ENCODE data around the gene ID4. TPM values are rescaled to one million over a fixed set of nuclear protein-coding genes. Genes with fewer than 3 reads are reported as not detected.

The ID4 gene
- polyA plus RNA-seq (2013, experiment 1 of 2) = 46.9 TPM
- 38.6 TPM for polyA plus RNA-seq (2013, experiment 2 of 2)

DNA sequence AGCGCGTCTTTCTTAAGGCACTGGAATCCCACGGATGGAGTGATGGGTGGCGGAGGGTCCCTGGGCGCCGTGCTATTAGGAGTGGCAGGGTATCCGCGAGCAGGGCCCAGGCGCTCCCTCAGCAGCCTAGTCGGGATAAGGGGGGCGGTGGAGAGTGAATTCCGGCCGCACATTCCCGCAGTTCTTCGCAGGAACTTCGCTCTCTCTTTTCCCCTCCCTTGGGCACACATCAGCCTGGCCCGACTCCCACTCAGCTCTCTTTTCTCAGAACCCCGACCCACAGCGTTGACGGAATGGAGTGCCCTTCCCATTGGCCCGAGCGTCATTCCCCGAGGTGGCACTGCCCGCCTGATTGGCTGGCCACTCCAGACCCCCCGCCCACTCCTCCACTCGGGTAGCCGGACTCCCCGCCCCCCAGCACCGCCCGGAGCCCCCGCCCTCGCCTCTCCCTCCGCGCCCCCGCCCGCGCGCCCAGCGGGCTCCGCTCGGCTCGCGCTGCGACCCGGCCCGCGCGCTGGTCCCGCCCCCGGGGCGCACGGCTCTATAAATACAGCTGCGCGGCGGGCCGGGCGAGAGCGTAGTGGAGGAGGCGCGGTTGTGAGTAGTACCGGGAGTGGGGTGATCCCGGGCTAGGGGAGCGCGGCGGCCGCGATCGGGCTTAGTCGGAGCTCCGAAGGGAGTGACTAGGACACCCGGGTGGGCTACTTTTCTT lies at the start of gene ID4:
Gene ID4 (plus strand): TSS at position 572 of the 712 bp plus-strand sequence. CDS start 385 bp downstream, outside the sequence.
- Histone ChIP-seq H3K27ac (ENCODE audit: low read depth, low read length, severe bottlenecking) (peak within 1 kb of the TSS; percentile 95), H3K36me3 (ENCODE audit: control insufficient read depth, insufficient read depth, low read length) (no peaks in the 10 kb centered on the region), H3K4me3 (ENCODE audit: extremely low read depth, insufficient read depth, low read length, poor library complexity, severe bottlenecking) (peak within 1 kb of the TSS; percentile 85), H3K4me1 (ENCODE audit: control insufficient read depth, insufficient read depth, low read length, poor library complexity, severe bottlenecking) (peaks cover 30% of the 10 kb centered on the region), H3K9me3 (ENCODE audit: control insufficient read depth, low read length) (no peaks in the 10 kb centered on the region)
- WGBS, 2 experiments (ENCODE audit: insufficient coverage in 2 of 2) = 1 to 2% methylated on average over 29 to 32 of the region's 71 CpGs

DNA sequence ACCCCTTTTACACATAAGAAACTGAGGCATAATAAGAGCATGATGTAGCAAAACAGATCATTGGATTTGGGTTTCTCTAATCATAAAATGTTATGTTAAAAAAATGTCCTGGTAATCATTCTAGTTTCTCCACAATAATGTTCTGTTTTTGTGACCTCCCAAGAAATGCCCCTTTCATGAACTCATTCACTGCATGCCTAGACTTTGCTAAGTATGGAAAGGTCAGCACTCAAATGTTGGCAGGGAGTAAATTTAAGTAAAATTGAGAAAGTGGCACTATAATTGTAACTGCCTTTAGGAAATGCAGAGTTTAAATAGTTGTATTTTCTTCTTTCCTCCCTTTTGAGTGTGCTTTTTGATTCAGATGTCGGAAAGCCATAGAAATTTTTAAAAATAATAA lies 48.5 kb upstream of the ID4 start:
- Histone ChIP-seq H3K27ac (ENCODE audit: low read depth, low read length, severe bottlenecking) (no peak overlapping the region), H3K36me3 (ENCODE audit: control insufficient read depth, insufficient read depth, low read length) (no peaks in the 10 kb centered on the region), H3K9me3 (ENCODE audit: control insufficient read depth, low read length) (no peaks in the 10 kb centered on the region), H3K4me1 (ENCODE audit: control insufficient read depth, insufficient read depth, low read length, poor library complexity, severe bottlenecking) (no peaks in the 10 kb centered on the region), H3K4me3 (ENCODE audit: extremely low read depth, insufficient read depth, low read length, poor library complexity, severe bottlenecking) (no peak overlapping the region)
- WGBS, 2 experiments (ENCODE audit: insufficient coverage in 2 of 2) = no CpG with 5 or more reads among the region's 1 CpG

- no peaks in the 10 kb centered on the region for H3K4me1 ChIP-seq (ENCODE audit: control insufficient read depth, insufficient read depth, low read length, poor library complexity, severe bottlenecking)
- H3K36me3 ChIP-seq (ENCODE audit: control insufficient read depth, insufficient read depth, low read length) = no peaks in the 10 kb centered on the region
- no peaks in the 10 kb centered on the region for H3K9me3 ChIP-seq (ENCODE audit: control insufficient read depth, low read length)
- H3K27ac ChIP-seq (ENCODE audit: low read depth, low read length, severe bottlenecking) = no peak overlapping the region
- 38 to 46% methylated on average over 2 of the region's 6 CpGs for WGBS, 2 experiments (ENCODE audit: insufficient coverage in 2 of 2)
- H3K4me3 ChIP-seq (ENCODE audit: extremely low read depth, insufficient read depth, low read length, poor library complexity, severe bottlenecking) = no peak overlapping the region
These were observed 47.9 kb upstream of the ID4 start for GRCh38 chr6:19789100-19789803.

DNA sequence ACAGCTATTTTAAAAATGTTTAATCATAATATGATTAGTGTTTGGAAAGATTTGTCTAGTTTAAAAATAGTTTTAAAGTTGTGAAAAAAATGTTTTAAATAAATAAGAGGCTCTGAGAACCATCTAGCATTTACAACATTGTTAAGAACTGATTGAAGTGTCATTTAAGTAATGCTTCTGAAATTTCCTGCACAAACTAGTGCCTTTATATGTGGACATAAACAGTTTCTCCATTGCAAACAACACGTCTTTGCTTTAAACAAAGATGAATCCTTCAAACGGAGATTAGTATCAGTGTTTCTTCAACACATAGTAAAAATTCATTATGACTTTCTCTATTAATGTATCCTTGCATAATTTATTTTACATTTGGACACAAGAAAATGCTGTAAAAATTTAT lies 45.9 kb upstream of the ID4 start:
- Histone ChIP-seq H3K4me1 (ENCODE audit: control insufficient read depth, insufficient read depth, low read length, poor library complexity, severe bottlenecking) (no peaks in the 10 kb centered on the region), H3K4me3 (ENCODE audit: extremely low read depth, insufficient read depth, low read length, poor library complexity, severe bottlenecking) (no peak overlapping the region), H3K36me3 (ENCODE audit: control insufficient read depth, insufficient read depth, low read length) (no peaks in the 10 kb centered on the region), H3K27ac (ENCODE audit: low read depth, low read length, severe bottlenecking) (no peak overlapping the region), H3K9me3 (ENCODE audit: control insufficient read depth, low read length) (no peaks in the 10 kb centered on the region)
- no CpG with 5 or more reads among the region's 2 CpGs for WGBS, 2 experiments (ENCODE audit: insufficient coverage in 2 of 2)

DNA sequence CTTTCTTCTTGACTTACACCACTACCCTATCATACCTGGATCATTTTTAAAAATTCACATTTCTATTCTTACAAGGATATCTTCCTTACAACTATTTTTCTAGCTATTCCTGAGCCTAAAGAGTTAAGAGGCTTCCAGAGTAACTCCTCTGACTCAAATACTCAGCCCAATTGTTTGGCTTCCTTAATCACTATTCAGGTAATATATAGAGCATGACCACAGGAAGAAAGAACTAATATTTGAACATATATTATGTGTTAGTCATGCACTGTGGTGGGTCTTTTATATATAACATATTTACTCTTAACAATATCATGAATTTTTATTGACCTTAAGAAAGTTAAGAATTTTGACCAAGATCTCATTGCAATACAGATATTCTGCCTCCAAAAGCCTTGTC lies 42.0 kb upstream of the ID4 start:
- H3K4me1 ChIP-seq (ENCODE audit: control insufficient read depth, insufficient read depth, low read length, poor library complexity, severe bottlenecking) = no peaks in the 10 kb centered on the region
- H3K4me3 ChIP-seq (ENCODE audit: extremely low read depth, insufficient read depth, low read length, poor library complexity, severe bottlenecking) = no peak overlapping the region
- H3K36me3 ChIP-seq (ENCODE audit: control insufficient read depth, insufficient read depth, low read length) = no peaks in the 10 kb centered on the region
- H3K9me3 ChIP-seq (ENCODE audit: control insufficient read depth, low read length) = peaks cover 10% of the 10 kb centered on the region
- H3K27ac ChIP-seq (ENCODE audit: low read depth, low read length, severe bottlenecking) = no peak overlapping the region

- peaks cover 10% of the 10 kb centered on the region for H3K9me3 ChIP-seq (ENCODE audit: control insufficient read depth, low read length)
- H3K4me1 ChIP-seq (ENCODE audit: control insufficient read depth, insufficient read depth, low read length, poor library complexity, severe bottlenecking) = no peaks in the 10 kb centered on the region
- no CpG with 5 or more reads among the region's 2 CpGs for WGBS, 2 experiments (ENCODE audit: insufficient coverage in 2 of 2)
- H3K36me3 ChIP-seq (ENCODE audit: control insufficient read depth, insufficient read depth, low read length) = no peaks in the 10 kb centered on the region
- no peak overlapping the region for H3K4me3 ChIP-seq (ENCODE audit: extremely low read depth, insufficient read depth, low read length, poor library complexity, severe bottlenecking)
- H3K27ac ChIP-seq (ENCODE audit: low read depth, low read length, severe bottlenecking) = no peak overlapping the region
These were observed 40.7 kb upstream of the ID4 start for GRCh38 chr6:19796452-19796851.

DNA sequence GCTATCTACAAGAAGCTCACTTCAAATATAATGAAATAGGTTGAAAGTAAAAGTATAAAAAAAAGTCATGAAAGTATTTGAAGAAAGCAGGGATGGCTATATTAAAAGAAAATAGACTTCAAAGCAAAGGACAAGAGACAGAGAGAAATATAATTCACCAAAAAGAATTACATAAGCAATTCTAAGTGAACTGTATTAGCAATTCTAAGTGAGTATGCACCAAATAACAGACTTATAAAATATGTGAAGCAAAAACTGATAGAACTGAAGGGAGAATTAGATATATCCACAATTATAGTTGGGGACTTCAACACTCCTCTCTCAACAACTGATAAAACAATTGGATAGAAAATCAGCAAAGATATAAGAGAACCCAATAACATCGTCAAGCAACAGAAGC lies 38.8 kb upstream of the ID4 start:
- Histone ChIP-seq H3K9me3 (ENCODE audit: control insufficient read depth, low read length) (peaks cover 10% of the 10 kb centered on the region), H3K4me3 (ENCODE audit: extremely low read depth, insufficient read depth, low read length, poor library complexity, severe bottlenecking) (no peak overlapping the region), H3K36me3 (ENCODE audit: control insufficient read depth, insufficient read depth, low read length) (no peaks in the 10 kb centered on the region), H3K4me1 (ENCODE audit: control insufficient read depth, insufficient read depth, low read length, poor library complexity, severe bottlenecking) (peaks cover 7% of the 10 kb centered on the region), H3K27ac (ENCODE audit: low read depth, low read length, severe bottlenecking) (no peak overlapping the region)
- no CpG with 5 or more reads among the region's 1 CpG for WGBS, 2 experiments (ENCODE audit: insufficient coverage in 2 of 2)

DNA sequence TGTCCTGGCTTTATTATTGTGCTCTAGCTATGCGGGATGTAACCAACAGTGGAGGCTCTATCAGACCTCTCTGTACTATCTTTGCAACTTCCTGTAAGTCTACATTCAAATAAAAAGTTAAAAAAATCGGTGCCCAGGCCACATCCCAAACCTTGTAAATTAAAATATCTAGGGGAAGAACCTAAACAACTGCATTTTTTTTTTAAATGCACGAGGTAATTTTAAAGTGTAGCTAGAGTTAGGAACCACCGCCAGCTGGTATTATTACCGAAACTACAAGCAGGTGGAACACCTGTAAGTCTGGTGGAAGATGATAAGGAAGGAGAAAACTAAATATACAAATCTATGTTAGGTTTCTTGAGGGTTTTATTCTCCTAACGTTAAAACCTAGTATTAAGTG lies 34.5 kb upstream of the ID4 start:
- Histone ChIP-seq H3K4me1 (ENCODE audit: control insufficient read depth, insufficient read depth, low read length, poor library complexity, severe bottlenecking) (peaks cover 18% of the 10 kb centered on the region), H3K27ac (ENCODE audit: low read depth, low read length, severe bottlenecking) (no peak overlapping the region), H3K4me3 (ENCODE audit: extremely low read depth, insufficient read depth, low read length, poor library complexity, severe bottlenecking) (no peak overlapping the region), H3K9me3 (ENCODE audit: control insufficient read depth, low read length) (peaks cover 3% of the 10 kb centered on the region), H3K36me3 (ENCODE audit: control insufficient read depth, insufficient read depth, low read length) (no peaks in the 10 kb centered on the region)
- 100% methylated on average over 3 to 4 of the region's 6 CpGs for WGBS, 2 experiments (ENCODE audit: insufficient coverage in 2 of 2)

- Histone ChIP-seq H3K4me3 (ENCODE audit: extremely low read depth, insufficient read depth, low read length, poor library complexity, severe bottlenecking) (peak overlapping the region; percentile 43), H3K4me1 (ENCODE audit: control insufficient read depth, insufficient read depth, low read length, poor library complexity, severe bottlenecking) (peaks cover 18% of the 10 kb centered on the region), H3K9me3 (ENCODE audit: control insufficient read depth, low read length) (peaks cover 3% of the 10 kb centered on the region), H3K27ac (ENCODE audit: low read depth, low read length, severe bottlenecking) (peak overlapping the region; percentile 100), H3K36me3 (ENCODE audit: control insufficient read depth, insufficient read depth, low read length) (no peaks in the 10 kb centered on the region)
- 56 to 81% methylated on average over 3 to 5 of the region's 9 CpGs for WGBS, 2 experiments (ENCODE audit: insufficient coverage in 2 of 2)
These were observed 33.6 kb upstream of the ID4 start for GRCh38 chr6:19803331-19804204.

DNA sequence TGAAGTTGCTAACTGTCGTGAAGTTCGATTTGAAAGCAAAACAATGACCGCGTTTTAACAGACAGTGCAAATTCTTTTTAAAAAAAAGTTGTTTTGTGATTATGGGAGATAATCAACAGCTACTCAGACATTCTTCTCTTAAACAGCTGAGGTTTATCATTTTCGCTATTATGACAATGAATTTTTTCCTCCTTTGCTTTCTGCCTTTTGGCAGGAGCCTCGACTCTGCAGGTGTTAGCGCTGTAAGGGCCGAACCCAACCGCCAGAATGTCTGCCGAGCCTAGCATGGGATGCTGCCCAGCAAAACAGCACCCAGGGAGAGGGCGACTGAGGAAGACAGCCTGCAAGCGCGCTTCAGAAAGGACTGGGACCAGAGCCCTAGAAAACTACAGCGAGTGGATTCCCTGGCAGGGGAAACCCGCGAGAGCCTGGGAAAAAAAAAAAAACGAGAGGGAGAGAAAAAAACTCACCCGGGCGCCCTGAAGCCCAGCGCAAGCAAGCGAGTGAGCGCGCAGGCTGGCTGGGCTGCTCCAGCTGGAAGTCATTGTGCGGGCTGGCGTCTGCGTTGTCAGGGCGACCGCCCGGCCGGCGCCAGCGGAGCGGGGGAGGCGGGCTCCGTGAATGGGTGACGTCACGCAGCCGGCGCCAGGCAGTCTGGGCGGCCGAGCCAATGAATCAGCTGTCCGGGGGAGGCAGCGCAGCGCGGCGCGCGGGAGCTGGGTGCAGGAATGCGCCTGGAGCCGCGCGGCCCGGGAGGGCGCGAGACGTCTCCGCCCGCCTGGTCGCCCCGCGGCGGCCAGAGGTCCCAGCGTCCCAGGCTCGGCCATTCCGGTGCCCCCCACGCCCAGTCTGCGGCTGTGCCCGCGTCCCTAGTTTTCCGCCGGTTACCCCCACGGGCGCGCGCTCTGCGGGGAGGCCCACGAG lies 32.7 kb upstream of the ID4 start:
- peak overlapping the region; percentile 43 for H3K4me3 ChIP-seq (ENCODE audit: extremely low read depth, insufficient read depth, low read length, poor library complexity, severe bottlenecking)
- H3K9me3 ChIP-seq (ENCODE audit: control insufficient read depth, low read length) = peaks cover 3% of the 10 kb centered on the region
- peak overlapping the region; percentile 100 for H3K27ac ChIP-seq (ENCODE audit: low read depth, low read length, severe bottlenecking)
- H3K36me3 ChIP-seq (ENCODE audit: control insufficient read depth, insufficient read depth, low read length) = no peaks in the 10 kb centered on the region
- 2 to 3% methylated on average over 23 to 55 of the region's 77 CpGs for WGBS, 2 experiments (ENCODE audit: insufficient coverage in 2 of 2)
- H3K4me1 ChIP-seq (ENCODE audit: control insufficient read depth, insufficient read depth, low read length, poor library complexity, severe bottlenecking) = peaks cover 18% of the 10 kb centered on the region

Measured in mesodermal cell (in vitro differentiated cells).